Stimulated activated CD8-positive, alpha-beta memory T cell treated with anti-CD3 and anti-CD28 coated beads, Interleukin-12 subunit alpha, Interleukin-12 subunit beta, amount 100 ng/mL, for 4 hours (primary cell): ENCODE results near the gene PRR30.

ENCODE experiments used
- DNase-seq: peaks from one replicate; pipeline ENCODE4 v3.0.0-alpha.2; 2020; ENCODE audit warnings: low read depth

PRR30 gene

GRCh38 chr2:27154488-27154887 lies 15.3 kb upstream of the PRR30 start:
- no peak for DNase-seq

GRCh38 chr2:27152796-27153464 lies 13.7 kb upstream of the PRR30 start:
- no peak for DNase-seq

- no peak for DNase-seq
Measured at GRCh38 chr2:27152102-27152795, 13.0 kb upstream of the PRR30 start.

GRCh38 chr2:27150639-27151230 lies 11.5 kb upstream of the PRR30 start:
- no peak for DNase-seq

- DNase-seq: no peak
Measured at GRCh38 chr2:27149570-27150405, 10.6 kb upstream of the PRR30 start.

- DNase-seq: no peak
Measured at GRCh38 chr2:27148801-27149439, 9.7 kb upstream of the PRR30 start, which contains the start of gene TCF23. TCF23 (plus strand) TSS chr2:27149004; CDS start chr2:27149134, 130 bp downstream.

GRCh38 chr2:27147935-27148334 lies 8.7 kb upstream of the PRR30 start:
- no peak for DNase-seq

GRCh38 chr2:27145682-27146081 lies 6.5 kb upstream of the PRR30 start:
- DNase-seq: no peak

- no peak for DNase-seq
Measured at GRCh38 chr2:27143285-27143684, 4.1 kb upstream of the PRR30 start.

GRCh38 chr2:27138111-27138510 lies 1.1 kb downstream of the PRR30 start:
- DNase-seq: no peak

GRCh38 chr2:27137322-27137935 lies 1.8 kb downstream of the PRR30 start:
- DNase-seq: no peak

GRCh38 chr2:27136751-27137150 lies 2.5 kb downstream of the PRR30 start:
- DNase-seq: no peak

GRCh38 chr2:27135478-27135955 lies 3.7 kb downstream of the PRR30 start:
- DNase-seq: no peak

GRCh38 chr2:27134781-27135477 lies 4.3 kb downstream of the PRR30 start:
- DNase-seq: no peak

- peak; percentile 98 for DNase-seq
Measured at GRCh38 chr2:27133905-27134780, 5.1 kb downstream of the PRR30 start, which contains the start of gene PREB. PREB (minus strand) TSS chr2:27134636; CDS start chr2:27134421, 215 bp downstream.

GRCh38 chr2:27133195-27133875 lies 5.9 kb downstream of the PRR30 start:
- no peak for DNase-seq

- DNase-seq: no peak
Measured at GRCh38 chr2:27131429-27131828, 7.8 kb downstream of the PRR30 start.

- DNase-seq: no peak
Measured at GRCh38 chr2:27130396-27130795, 8.8 kb downstream of the PRR30 start.
